ENCODE data around the gene PERM1.

PERM1 gene

GRCh38 chr1:966135-966703 lies 15.7 kb downstream of the PERM1 start, which contains the start of gene PLEKHN1:
Gene PLEKHN1, plus strand, starts transcription at chr1:966482. Its CDS starts 50 bp downstream, at chr1:966532.
- peak within 1 kb of the TSS; percentile 48 for H3K4me3 ChIP-seq (ENCODE audit: low read depth, low read length)
- in situ Hi-C loops (cut with HindIII; ENCODE audit: low sequenced_read_pairs): no loop called here
- DNase-seq (ENCODE audit: low read depth): no peak
- no peak for TF ChIP-seq CTCF (IDR thresholded peaks at IDR 0.05; ENCODE audit: low read depth, low read length, missing control alignments)

GRCh38 chr1:965526-966134 lies 16.3 kb downstream of the PERM1 start:
- TF ChIP-seq CTCF (IDR thresholded peaks at IDR 0.05; ENCODE audit: low read depth, low read length, missing control alignments): no peak
- in situ Hi-C loops (cut with HindIII; ENCODE audit: low sequenced_read_pairs): no loop called here
- no peak for DNase-seq (ENCODE audit: low read depth)
- H3K4me3 ChIP-seq (ENCODE audit: low read depth, low read length): no peak overlapping the region

- H3K4me3 ChIP-seq (ENCODE audit: low read depth, low read length): no peak overlapping the region
- no peak for TF ChIP-seq CTCF (IDR thresholded peaks at IDR 0.05; ENCODE audit: low read depth, low read length, missing control alignments)
- in situ Hi-C loops (cut with HindIII; ENCODE audit: low sequenced_read_pairs): no loop called here
- no peak for DNase-seq (ENCODE audit: low read depth)
Observed at GRCh38 chr1:964691-965525, 17.0 kb downstream of the PERM1 start.

DNA sequence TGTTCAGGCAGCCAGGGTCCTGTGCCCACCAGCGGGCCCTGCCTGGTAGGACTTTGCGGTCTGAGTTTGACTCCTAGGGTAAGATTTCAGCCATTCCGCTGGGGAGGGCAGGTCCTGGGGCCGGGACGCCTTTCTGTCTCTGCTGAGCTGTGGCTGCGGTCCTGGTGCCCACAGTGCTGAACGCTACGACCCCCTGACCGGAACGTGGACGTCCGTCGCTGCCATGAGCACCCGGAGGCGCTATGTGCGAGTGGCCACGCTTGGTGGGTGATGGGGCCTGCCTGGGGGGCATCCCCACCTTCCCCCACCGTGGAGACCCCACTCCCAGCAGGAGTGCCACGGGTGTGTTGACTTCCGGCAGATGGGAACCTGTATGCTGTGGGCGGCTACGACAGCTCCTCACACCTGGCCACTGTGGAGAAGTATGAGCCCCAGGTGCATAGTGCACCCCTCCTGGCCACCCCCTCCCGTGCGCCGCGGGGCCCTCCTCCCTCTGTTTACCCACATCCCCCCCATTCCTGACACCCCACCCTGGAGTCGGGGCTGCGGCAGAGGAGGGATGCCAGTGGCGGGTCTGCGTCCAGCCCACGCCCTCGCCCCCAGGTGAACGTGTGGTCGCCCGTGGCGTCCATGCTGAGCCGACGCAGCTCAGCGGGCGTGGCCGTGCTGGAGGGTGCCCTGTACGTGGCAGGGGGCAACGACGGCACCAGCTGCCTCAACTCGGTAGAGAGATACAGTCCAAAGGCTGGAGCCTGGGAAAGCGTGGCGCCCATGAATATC lies 18.0 kb downstream of the PERM1 start:
- DNase-seq (ENCODE audit: low read depth): no peak
- in situ Hi-C loops (cut with HindIII; ENCODE audit: low sequenced_read_pairs): no loop called here
- H3K4me3 ChIP-seq (ENCODE audit: low read depth, low read length): no peak overlapping the region
- no peak for TF ChIP-seq CTCF (IDR thresholded peaks at IDR 0.05; ENCODE audit: low read depth, low read length, missing control alignments)

DNA sequence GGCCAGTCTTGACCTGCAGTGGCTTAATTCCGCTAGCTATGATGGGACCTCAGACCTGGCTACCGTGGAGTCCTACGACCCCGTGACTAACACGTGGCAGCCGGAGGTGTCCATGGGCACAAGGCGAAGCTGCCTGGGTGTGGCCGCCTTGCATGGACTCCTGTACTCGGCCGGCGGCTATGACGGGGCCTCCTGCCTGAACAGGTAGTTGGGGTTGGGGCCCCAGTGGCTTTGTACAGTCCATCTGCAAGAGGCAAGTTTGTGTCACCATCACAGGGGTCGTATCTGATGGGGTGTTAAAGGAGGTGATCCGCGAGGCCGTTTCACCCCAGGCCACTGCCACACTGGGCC lies 18.6 kb downstream of the PERM1 start:
- no peak for DNase-seq (ENCODE audit: low read depth)
- in situ Hi-C loops (cut with HindIII; ENCODE audit: low sequenced_read_pairs): no loop called here
- no peak for TF ChIP-seq CTCF (IDR thresholded peaks at IDR 0.05; ENCODE audit: low read depth, low read length, missing control alignments)
- H3K4me3 ChIP-seq (ENCODE audit: low read depth, low read length): no peak overlapping the region

Data from astrocyte of the cerebellum (primary cell).